Spinal cord (tissue), 10 donors: ENCODE data around the gene NF1. TPM values are rescaled to one million over a fixed set of nuclear protein-coding genes. Genes with fewer than 3 reads are reported as not detected.

Experiments
- DNase-seq, 6 donors: peaks; one replicate each; pipeline versions ENCODE4 v3.0.0 to v3.0.0-alpha.2; 2013 to 2015; ENCODE audit warnings: low spot score in 6 of 6, low read depth in 4 of 6
- H3K27ac ChIP-seq: one replicate; pipeline ENCODE4 v1.5.1; 2013; ENCODE audit warnings: low read depth, low read length, control low read depth
- H3K27me3 ChIP-seq: one replicate; pipeline ENCODE4 v1.6.1; 2013; ENCODE audit warnings: low read length; ENCODE audit not compliant: control insufficient read depth, insufficient read depth
- H3K36me3 ChIP-seq: one replicate; pipeline ENCODE4 v1.6.1; 2013; ENCODE audit warnings: low read length; ENCODE audit not compliant: control insufficient read depth, insufficient read depth
- H3K4me1 ChIP-seq: one replicate; pipeline ENCODE4 v1.6.1; 2013; ENCODE audit warnings: low read length; ENCODE audit not compliant: control insufficient read depth, insufficient read depth
- H3K4me3 ChIP-seq: one replicate; pipeline ENCODE4 v1.5.1; 2013; ENCODE audit warnings: low read depth, low read length, control low read depth
- H3K9me3 ChIP-seq: one replicate; pipeline ENCODE4 v1.6.1; 2013; ENCODE audit warnings: low read length; ENCODE audit not compliant: control insufficient read depth, insufficient read depth
- WGBS: methylation state at CpG from one replicate; pipeline ENCODE4 v1.1.5; 2013; ENCODE audit warnings: missing lambda C conversion rate; ENCODE audit not compliant: insufficient coverage; 5-methylcytosine and 5-hydroxymethylcytosine counted together
- polyA plus RNA-seq, 2 donors: library from polyadenylated mRNA; unstranded; fragments of 120-200 nt; gene quantifications; one replicate each; pipeline ENCODE4 v1.2.1, GENCODE V29; 2013; ENCODE audit not compliant: insufficient read length in 2 of 2
- total RNA-seq, 2 donors: library from RNA; depleted of rRNA in 1 of 2; stranded (reverse); fragments of 120-200 nt in 1 of 2; fragments of >200 nt in 1 of 2; gene quantifications; one replicate each; pipeline versions ENCODE4 v1.2.3 to v1.2.4, GENCODE V29; 2013 to 2014
- donor health status: healthy.

NF1 gene
- total and polyA plus RNA-seq, 4 donors = 41.1 to 140 (median 54.9) TPM

- no peaks in the 10 kb centered on the region for H3K9me3 ChIP-seq
- H3K4me3 ChIP-seq = no peak overlapping the region
- WGBS = 87% methylated on average over 3 of the region's 3 CpGs
- H3K27ac ChIP-seq = no peak overlapping the region
- no peak for DNase-seq
- H3K4me1 ChIP-seq = peaks cover 4% of the 10 kb centered on the region
- H3K27me3 ChIP-seq = no peaks in the 10 kb centered on the region
- H3K36me3 ChIP-seq = no peaks in the 10 kb centered on the region
These were observed 40.0 kb upstream of the NF1 start for GRCh38 chr17:31054761-31055160.

GRCh38 chr17:31058976-31059375, 35.8 kb upstream of the NF1 start:
- Histone ChIP-seq H3K36me3 (no peaks in the 10 kb centered on the region), H3K4me1 (no peaks in the 10 kb centered on the region), H3K27ac (no peak overlapping the region), H3K4me3 (no peak overlapping the region), H3K9me3 (no peaks in the 10 kb centered on the region), H3K27me3 (no peaks in the 10 kb centered on the region)
- DNase-seq = no peak
- WGBS = 79% methylated on average over 2 of the region's 2 CpGs

- H3K4me1 ChIP-seq = no peaks in the 10 kb centered on the region
- H3K36me3 ChIP-seq = no peaks in the 10 kb centered on the region
- H3K27me3 ChIP-seq = no peaks in the 10 kb centered on the region
- peak in 1 of 6 donors; percentile 57 for DNase-seq
- H3K27ac ChIP-seq = no peak overlapping the region
- H3K4me3 ChIP-seq = no peak overlapping the region
- WGBS = 80% methylated on average over 4 of the region's 7 CpGs
- H3K9me3 ChIP-seq = no peaks in the 10 kb centered on the region
These were observed 33.8 kb upstream of the NF1 start for GRCh38 chr17:31060791-31061550.

GRCh38 chr17:31061678-31062077, 33.1 kb upstream of the NF1 start:
- H3K4me1 ChIP-seq = no peaks in the 10 kb centered on the region
- H3K27me3 ChIP-seq = no peaks in the 10 kb centered on the region
- H3K9me3 ChIP-seq = no peaks in the 10 kb centered on the region
- no peak overlapping the region for H3K4me3 ChIP-seq
- no peak overlapping the region for H3K27ac ChIP-seq
- DNase-seq = no peak
- 81% methylated on average over 2 of the region's 3 CpGs for WGBS
- no peaks in the 10 kb centered on the region for H3K36me3 ChIP-seq

GRCh38 chr17:31062346-31062745, 32.4 kb upstream of the NF1 start:
- Histone ChIP-seq H3K9me3 (no peaks in the 10 kb centered on the region), H3K27ac (no peak overlapping the region), H3K36me3 (no peaks in the 10 kb centered on the region), H3K4me3 (no peak overlapping the region), H3K4me1 (no peaks in the 10 kb centered on the region), H3K27me3 (no peaks in the 10 kb centered on the region)
- WGBS = no CpG with 5 or more reads among the region's 3 CpGs
- DNase-seq = no peak

- 100% methylated on average over 1 of the region's 2 CpGs for WGBS
- Histone ChIP-seq H3K27ac (no peak overlapping the region), H3K4me3 (no peak overlapping the region)
These were observed 30.1 kb upstream of the NF1 start for GRCh38 chr17:31064707-31065106.

GRCh38 chr17:31067691-31068184, 27.0 kb upstream of the NF1 start:
- Histone ChIP-seq H3K9me3 (no peaks in the 10 kb centered on the region), H3K27ac (no peak overlapping the region), H3K36me3 (no peaks in the 10 kb centered on the region), H3K4me3 (no peak overlapping the region), H3K4me1 (no peaks in the 10 kb centered on the region), H3K27me3 (no peaks in the 10 kb centered on the region)
- WGBS = no CpG with 5 or more reads among the region's 2 CpGs
- DNase-seq = no peak

More at GRCh38 chr17:31064707-31065106, 30.1 kb upstream of the NF1 start:
- H3K9me3 ChIP-seq = no peaks in the 10 kb centered on the region
- H3K4me1 ChIP-seq = no peaks in the 10 kb centered on the region
- no peaks in the 10 kb centered on the region for H3K27me3 ChIP-seq
- no peak for DNase-seq
- no peaks in the 10 kb centered on the region for H3K36me3 ChIP-seq

- peak in 1 of 6 donors; percentile 12 for DNase-seq
These were observed 26.5 kb upstream of the NF1 start for GRCh38 chr17:31068291-31068690.

GRCh38 chr17:31072186-31072585, 22.6 kb upstream of the NF1 start:
- Histone ChIP-seq H3K9me3 (no peaks in the 10 kb centered on the region), H3K4me3 (no peak overlapping the region), H3K27ac (no peak overlapping the region), H3K36me3 (no peaks in the 10 kb centered on the region), H3K27me3 (no peaks in the 10 kb centered on the region), H3K4me1 (no peaks in the 10 kb centered on the region)
- DNase-seq = no peak

More at GRCh38 chr17:31068291-31068690, 26.5 kb upstream of the NF1 start:
- H3K36me3 ChIP-seq = no peaks in the 10 kb centered on the region
- H3K27ac ChIP-seq = no peak overlapping the region
- no peaks in the 10 kb centered on the region for H3K9me3 ChIP-seq
- no peaks in the 10 kb centered on the region for H3K4me1 ChIP-seq
- H3K27me3 ChIP-seq = no peaks in the 10 kb centered on the region
- no peak overlapping the region for H3K4me3 ChIP-seq
- WGBS = 47% methylated on average over 4 of the region's 4 CpGs

GRCh38 chr17:31073411-31073810, 21.4 kb upstream of the NF1 start:
- no peak overlapping the region for H3K4me3 ChIP-seq
- 64% methylated on average over 3 of the region's 4 CpGs for WGBS
- H3K9me3 ChIP-seq = no peaks in the 10 kb centered on the region
- no peaks in the 10 kb centered on the region for H3K27me3 ChIP-seq
- no peak for DNase-seq
- H3K27ac ChIP-seq = no peak overlapping the region
- no peaks in the 10 kb centered on the region for H3K4me1 ChIP-seq
- no peaks in the 10 kb centered on the region for H3K36me3 ChIP-seq
